Measurements from ENCODE around the gene ZNF277. TPM values are rescaled to one million over a fixed set of nuclear protein-coding genes. Genes with fewer than 3 reads are reported as not detected.
A peak's percentile ranks its signal among the peaks of the same experiment; 100 is the strongest.

The ZNF277 gene
- polyA plus RNA-seq, 2 of the 4 experiments (the other 2 are of a cell fraction) = 23.4 to 31.9 TPM

DNA sequence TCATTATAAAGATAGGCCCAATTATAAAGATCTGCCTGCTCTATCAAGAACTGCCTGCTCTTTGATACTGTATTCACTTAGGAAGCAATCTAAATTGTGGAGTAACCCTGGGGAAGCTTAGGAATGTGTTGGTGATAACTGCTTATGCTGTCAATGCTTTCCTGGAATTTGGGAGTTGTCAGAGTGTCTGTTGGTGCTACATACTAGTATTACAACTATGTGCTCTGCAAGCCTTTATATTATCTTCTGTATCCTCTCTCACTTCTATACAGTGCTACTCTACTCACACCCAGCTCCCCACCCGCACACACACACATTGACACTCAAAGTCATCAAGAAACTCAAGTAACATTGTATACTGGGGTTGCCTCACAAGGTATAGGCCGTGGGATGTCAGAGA is 6.1 kb downstream of the ZNF277 start:
- TF ChIP-seq, protein P1, sequence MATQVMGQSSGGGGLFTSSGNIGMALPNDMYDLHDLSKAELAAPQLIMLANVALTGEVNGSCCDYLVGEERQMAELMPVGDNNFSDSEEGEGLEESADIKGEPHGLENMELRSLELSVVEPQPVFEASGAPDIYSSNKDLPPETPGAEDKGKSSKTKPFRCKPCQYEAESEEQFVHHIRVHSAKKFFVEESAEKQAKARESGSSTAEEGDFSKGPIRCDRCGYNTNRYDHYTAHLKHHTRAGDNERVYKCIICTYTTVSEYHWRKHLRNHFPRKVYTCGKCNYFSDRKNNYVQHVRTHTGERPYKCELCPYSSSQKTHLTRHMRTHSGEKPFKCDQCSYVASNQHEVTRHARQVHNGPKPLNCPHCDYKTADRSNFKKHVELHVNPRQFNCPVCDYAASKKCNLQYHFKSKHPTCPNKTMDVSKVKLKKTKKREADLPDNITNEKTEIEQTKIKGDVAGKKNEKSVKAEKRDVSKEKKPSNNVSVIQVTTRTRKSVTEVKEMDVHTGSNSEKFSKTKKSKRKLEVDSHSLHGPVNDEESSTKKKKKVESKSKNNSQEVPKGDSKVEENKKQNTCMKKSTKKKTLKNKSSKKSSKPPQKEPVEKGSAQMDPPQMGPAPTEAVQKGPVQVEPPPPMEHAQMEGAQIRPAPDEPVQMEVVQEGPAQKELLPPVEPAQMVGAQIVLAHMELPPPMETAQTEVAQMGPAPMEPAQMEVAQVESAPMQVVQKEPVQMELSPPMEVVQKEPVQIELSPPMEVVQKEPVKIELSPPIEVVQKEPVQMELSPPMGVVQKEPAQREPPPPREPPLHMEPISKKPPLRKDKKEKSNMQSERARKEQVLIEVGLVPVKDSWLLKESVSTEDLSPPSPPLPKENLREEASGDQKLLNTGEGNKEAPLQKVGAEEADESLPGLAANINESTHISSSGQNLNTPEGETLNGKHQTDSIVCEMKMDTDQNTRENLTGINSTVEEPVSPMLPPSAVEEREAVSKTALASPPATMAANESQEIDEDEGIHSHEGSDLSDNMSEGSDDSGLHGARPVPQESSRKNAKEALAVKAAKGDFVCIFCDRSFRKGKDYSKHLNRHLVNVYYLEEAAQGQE (IDR thresholded peaks at IDR 0.05) = no peak
- TF ChIP-seq ZC3H11A (IDR thresholded peaks at IDR 0.05) (no peak), BHLHE40 (IDR thresholded peaks at IDR 0.05; ENCODE audit: low read depth, low read length) (no peak), SREBF2 (IDR thresholded peaks at IDR 0.05) (no peak), CBX2 (IDR thresholded peaks at IDR 0.05; ENCODE audit: borderline replicate concordance, low read depth) (no peak), GATA3 (IDR thresholded peaks at IDR 0.05; ENCODE audit: borderline replicate concordance) (no peak), ZNF302 (CRISPR knock-in tag; IDR thresholded peaks at IDR 0.05) (no peak)
- TF ChIP-seq, protein P2, sequence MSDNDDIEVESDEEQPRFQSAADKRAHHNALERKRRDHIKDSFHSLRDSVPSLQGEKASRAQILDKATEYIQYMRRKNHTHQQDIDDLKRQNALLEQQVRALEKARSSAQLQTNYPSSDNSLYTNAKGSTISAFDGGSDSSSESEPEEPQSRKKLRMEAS (IDR thresholded peaks at IDR 0.05) = no peak
- ATAC-seq (no peak), DNase-seq (ENCODE audit: low read depth in 1 of 2, low spot score in 1 of 2) (no peak), FAIRE-seq (no peak)
- H3K4me3 ChIP-seq = no peak overlapping the region
- ChIA-PET POLR2A (interaction anchor here (0.7 kb wide), 1 partner anchor 132 kb away, joined by 3 read pairs; no protein-coding TSS in a partner anchor), CTCF (interaction anchor here (0.7 kb wide), 1 partner anchor 82 kb away, joined by 3 read pairs; no protein-coding TSS in a partner anchor)
- peaks cover 27% of the 10 kb centered on the region for H3K4me1 ChIP-seq
- no peaks in the 10 kb centered on the region for H3K9me3 ChIP-seq
- whole genome bisulfite sequencing (ENCODE audit: missing lambda C conversion rate) = 92% methylated on average over 2 of the region's 2 CpGs
- peak overlapping the region; percentile 67; the same call in 1 of the 3 replicates for H3K4me2 ChIP-seq
- peak overlapping the region in 1 of 2 experiments; percentile 46; a peak in 2 of 6 replicates for H3K27ac ChIP-seq

DNA sequence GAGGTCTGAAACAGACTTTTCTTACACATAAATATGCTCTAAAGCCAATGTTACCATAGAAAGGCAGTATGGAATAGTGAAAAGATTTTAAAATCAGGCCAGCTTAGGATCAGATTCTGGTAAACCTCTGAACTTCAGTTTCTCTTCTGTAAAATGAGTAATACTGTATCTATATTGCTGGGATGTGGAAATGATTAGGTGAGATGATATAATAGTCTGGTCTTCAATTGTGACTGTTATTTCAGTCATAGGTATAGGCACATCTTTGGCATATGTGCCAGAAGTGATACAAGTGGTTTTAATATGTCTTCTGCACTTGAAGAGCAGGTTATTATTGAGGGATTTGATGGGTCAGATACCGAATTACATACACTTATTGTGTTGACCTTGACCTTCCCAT is 7.2 kb downstream of the ZNF277 start:
- DNase-seq (ENCODE audit: low read depth in 1 of 2, low spot score in 1 of 2) = no peak
- H3K4me1 ChIP-seq = peaks cover 27% of the 10 kb centered on the region
- no peak for TF ChIP-seq FOSL2 (IDR thresholded peaks at IDR 0.05)
- TF ChIP-seq FOSL2 (CRISPR knock-in tag; IDR thresholded peaks at IDR 0.05) = no peak
- TF ChIP-seq, protein P3, sequence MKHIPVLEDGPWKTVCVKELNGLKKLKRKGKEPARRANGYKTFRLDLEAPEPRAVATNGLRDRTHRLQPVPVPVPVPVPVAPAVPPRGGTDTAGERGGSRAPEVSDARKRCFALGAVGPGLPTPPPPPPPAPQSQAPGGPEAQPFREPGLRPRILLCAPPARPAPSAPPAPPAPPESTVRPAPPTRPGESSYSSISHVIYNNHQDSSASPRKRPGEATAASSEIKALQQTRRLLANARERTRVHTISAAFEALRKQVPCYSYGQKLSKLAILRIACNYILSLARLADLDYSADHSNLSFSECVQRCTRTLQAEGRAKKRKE (CRISPR knock-in tag; IDR thresholded peaks at IDR 0.05; ENCODE audit: low read depth) = no peak
- no peak for TF ChIP-seq NPAS2 (CRISPR knock-in tag; IDR thresholded peaks at IDR 0.05; ENCODE audit: borderline replicate concordance)
- no peak for TF ChIP-seq TFCP2L1 (CRISPR knock-in tag; IDR thresholded peaks at IDR 0.05)
- TF ChIP-seq GATA3 (IDR thresholded peaks at IDR 0.05; ENCODE audit: borderline replicate concordance) = no peak
- no peak for TF ChIP-seq SMC3 (IDR thresholded peaks at IDR 0.05)
- no peak for TF ChIP-seq NFE2L2 (conservative IDR thresholded peaks at IDR 0.05; ENCODE audit: low read length)
- TF ChIP-seq PHF8 (IDR thresholded peaks at IDR 0.05; ENCODE audit: borderline replicate concordance, low read depth) = no peak
- no peak for TF ChIP-seq EP300 (IDR thresholded peaks at IDR 0.05)
- TF ChIP-seq, protein P4, sequence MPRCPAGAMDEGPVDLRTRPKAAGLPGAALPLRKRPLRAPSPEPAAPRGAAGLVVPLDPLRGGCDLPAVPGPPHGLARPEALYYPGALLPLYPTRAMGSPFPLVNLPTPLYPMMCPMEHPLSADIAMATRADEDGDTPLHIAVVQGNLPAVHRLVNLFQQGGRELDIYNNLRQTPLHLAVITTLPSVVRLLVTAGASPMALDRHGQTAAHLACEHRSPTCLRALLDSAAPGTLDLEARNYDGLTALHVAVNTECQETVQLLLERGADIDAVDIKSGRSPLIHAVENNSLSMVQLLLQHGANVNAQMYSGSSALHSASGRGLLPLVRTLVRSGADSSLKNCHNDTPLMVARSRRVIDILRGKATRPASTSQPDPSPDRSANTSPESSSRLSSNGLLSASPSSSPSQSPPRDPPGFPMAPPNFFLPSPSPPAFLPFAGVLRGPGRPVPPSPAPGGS (IDR thresholded peaks at IDR 0.05) = no peak
- no peak for TF ChIP-seq HOXB5 (CRISPR knock-in tag; IDR thresholded peaks at IDR 0.05)
- TF ChIP-seq TP53 (CRISPR knock-in tag; IDR thresholded peaks at IDR 0.05) = no peak
- no peak for TF ChIP-seq CHD2 (IDR thresholded peaks at IDR 0.05; ENCODE audit: low read length, partially characterized antibody)
- no peak for TF ChIP-seq HOXA7 (CRISPR knock-in tag; IDR thresholded peaks at IDR 0.05)
- TF ChIP-seq FOSB (CRISPR knock-in tag; IDR thresholded peaks at IDR 0.05) = no peak
- TF ChIP-seq JUN (IDR thresholded peaks at IDR 0.05) = no peak
- TF ChIP-seq RARB (CRISPR knock-in tag; IDR thresholded peaks at IDR 0.05) = no peak
- TF ChIP-seq EHF (CRISPR knock-in tag; IDR thresholded peaks at IDR 0.05) = no peak
- TF ChIP-seq, protein P1 (IDR thresholded peaks at IDR 0.05) = no peak
- TF ChIP-seq HOXB13 (CRISPR knock-in tag; IDR thresholded peaks at IDR 0.05; ENCODE audit: low read depth) = no peak
- ChIA-PET CTCF (no interaction called here), POLR2A (no interaction called here)
- H3K27ac ChIP-seq = no peak overlapping the region
- H3K4me2 ChIP-seq = no peak overlapping the region
- no peak for FAIRE-seq
- WGBS (ENCODE audit: missing lambda C conversion rate) = 100% methylated on average over 1 of the region's 1 CpG
- ATAC-seq = no peak
- no peak overlapping the region for H3K4me3 ChIP-seq
- no peaks in the 10 kb centered on the region for H3K9me3 ChIP-seq
